GM12801 (cell line): Measurements from ENCODE around the gene MKI67.

Experiments used
- TF ChIP-seq, protein P1 (sequence below): IDR thresholded peaks from one replicate; pipeline ENCODE4 v1.5.1; 2011; ENCODE audit warnings: control low read depth; ENCODE audit not compliant: insufficient read length; ENCODE audit errors: extremely low read depth

MKI67 gene

DNA sequence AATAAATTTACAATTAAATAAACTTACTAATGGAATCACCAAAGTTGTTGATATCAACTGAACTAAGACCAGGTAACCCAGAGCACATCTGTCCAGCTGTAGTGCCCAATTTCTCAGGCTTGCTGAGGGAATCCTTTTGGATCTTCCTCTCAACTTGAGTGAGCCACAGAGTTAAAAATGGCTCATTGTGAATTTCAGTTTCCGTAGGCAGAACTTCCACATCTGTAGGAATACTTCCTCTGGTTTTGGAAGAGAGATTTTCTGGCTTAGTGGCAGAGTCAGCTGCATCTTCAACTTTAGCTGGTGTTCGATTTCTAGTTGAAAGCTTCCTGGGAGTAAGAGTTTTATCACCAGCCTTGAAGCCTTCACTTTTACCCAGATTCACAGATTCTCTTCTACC, 11.3 kb downstream of the MKI67 start:
- TF ChIP-seq, protein P1, sequence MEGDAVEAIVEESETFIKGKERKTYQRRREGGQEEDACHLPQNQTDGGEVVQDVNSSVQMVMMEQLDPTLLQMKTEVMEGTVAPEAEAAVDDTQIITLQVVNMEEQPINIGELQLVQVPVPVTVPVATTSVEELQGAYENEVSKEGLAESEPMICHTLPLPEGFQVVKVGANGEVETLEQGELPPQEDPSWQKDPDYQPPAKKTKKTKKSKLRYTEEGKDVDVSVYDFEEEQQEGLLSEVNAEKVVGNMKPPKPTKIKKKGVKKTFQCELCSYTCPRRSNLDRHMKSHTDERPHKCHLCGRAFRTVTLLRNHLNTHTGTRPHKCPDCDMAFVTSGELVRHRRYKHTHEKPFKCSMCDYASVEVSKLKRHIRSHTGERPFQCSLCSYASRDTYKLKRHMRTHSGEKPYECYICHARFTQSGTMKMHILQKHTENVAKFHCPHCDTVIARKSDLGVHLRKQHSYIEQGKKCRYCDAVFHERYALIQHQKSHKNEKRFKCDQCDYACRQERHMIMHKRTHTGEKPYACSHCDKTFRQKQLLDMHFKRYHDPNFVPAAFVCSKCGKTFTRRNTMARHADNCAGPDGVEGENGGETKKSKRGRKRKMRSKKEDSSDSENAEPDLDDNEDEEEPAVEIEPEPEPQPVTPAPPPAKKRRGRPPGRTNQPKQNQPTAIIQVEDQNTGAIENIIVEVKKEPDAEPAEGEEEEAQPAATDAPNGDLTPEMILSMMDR = no peak

DNA sequence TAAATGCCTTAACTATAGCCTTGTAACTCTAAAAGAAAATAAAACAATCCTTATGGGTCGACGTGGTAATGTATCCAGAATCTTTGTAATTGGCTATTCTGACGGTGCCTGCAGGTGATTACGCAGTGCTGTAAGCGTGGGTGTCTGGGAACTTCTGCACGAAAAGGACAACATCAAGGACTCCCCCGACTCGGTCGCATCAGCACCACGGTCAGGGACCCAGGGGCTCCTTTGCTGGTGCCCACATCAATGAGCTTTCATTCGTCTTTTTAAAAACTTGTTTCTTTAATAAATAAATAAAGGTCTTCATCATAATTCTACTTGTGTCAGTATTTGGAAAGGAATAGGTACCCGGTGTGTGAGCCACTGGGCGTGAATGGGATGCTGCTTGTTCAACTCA, 13.2 kb downstream of the MKI67 start:
- TF ChIP-seq, protein P1 = no peak

DNA sequence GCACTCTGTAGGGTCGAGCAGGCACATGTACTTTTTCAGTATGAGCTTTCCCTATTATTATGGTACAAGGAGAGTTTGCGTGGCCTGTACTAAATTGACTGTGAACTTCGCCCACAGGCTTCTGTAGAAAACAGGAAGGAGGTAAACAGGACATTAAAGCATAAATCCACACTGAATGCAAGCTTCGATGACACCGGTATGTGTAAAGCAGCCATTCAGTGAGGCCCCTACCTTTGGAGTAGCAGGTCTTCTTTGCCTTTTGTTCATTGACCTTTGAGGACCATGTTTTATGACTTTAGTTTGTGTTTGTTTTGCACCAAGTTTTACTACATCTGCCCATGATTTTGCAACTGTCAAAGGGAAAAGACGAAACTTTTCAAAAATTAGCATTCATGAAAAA, 14.5 kb downstream of the MKI67 start:
- TF ChIP-seq, protein P1 = no peak

GRCh38 chr10:128110339-128110738, 15.9 kb downstream of the MKI67 start:
- TF ChIP-seq, protein P1 = no peak

- TF ChIP-seq, protein P1 = no peak
Observed at GRCh38 chr10:128109707-128110106, 16.5 kb downstream of the MKI67 start.

GRCh38 chr10:128105383-128105782, 20.8 kb downstream of the MKI67 start:
- TF ChIP-seq, protein P1 = no peak

GRCh38 chr10:128103229-128103714, 23.0 kb downstream of the MKI67 start:
- TF ChIP-seq, protein P1 = no peak

DNA sequence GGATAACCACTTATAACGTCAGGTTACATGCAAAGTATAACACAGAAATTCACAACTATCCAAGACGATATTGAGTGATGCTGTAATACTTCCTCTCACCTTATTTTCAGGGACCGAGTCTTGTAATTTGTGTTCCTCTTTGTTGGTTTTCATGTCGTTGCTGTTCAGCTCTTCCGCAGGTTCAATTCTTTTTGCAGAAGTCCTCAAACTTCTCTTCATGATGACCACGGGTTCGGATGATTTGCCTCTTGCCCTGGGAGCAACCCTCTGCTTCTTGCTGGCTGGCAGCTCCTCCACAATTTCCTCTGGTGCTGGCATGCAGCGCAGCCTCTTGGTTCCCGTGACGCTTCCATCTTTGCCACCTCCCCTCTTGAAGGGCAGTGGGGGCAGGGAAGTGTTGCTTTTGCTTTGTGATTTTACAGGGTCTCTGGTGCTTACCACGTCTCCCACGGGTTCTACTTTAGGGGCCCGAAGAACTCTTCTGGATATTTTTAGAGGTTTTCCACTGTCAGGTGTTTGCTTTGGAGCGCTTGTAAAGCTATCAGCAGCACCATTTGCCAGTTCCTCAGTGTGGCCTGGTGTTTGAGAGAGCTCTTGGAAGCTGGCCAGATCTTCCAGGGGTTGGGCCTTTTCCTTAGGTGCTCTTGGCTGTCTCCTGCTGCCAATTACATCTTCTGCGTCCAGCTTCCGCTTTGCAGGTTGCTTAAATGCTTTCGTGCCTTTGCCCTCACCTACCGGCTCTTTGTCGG, 23.6 kb downstream of the MKI67 start:
- TF ChIP-seq, protein P1 = no peak
